Loucy (cell line): ENCODE data around the gene ZCCHC24.

Experiments
- H2AFZ ChIP-seq: fragments of 200-600 bp; sonication (generic); 2 replicates; pipeline ENCODE4 v1.6.0; 2016; ENCODE audit warnings: antibody characterized with exemption, mild to moderate bottlenecking, low read length, moderate library complexity
- H3F3A ChIP-seq: fragments of 200-600 bp; 2 replicates; pipeline ENCODE4 v1.6.0; 2016; ENCODE audit warnings: antibody characterized with exemption, low read depth, mild to moderate bottlenecking
- H3K27me3 ChIP-seq: fragments of 200-600 bp; sonication (generic); 2 replicates; pipeline ENCODE4 v1.6.1; 2014; ENCODE audit warnings: low read length, mild to moderate bottlenecking; ENCODE audit not compliant: insufficient read depth, poor library complexity, severe bottlenecking
- H3K36me3 ChIP-seq: fragments of 200-600 bp; sonication (generic); 2 replicates; pipeline ENCODE4 v1.6.1; 2016; ENCODE audit warnings: low read length; ENCODE audit not compliant: insufficient read depth
- H3K4me1 ChIP-seq: fragments of 200-600 bp; sonication (generic); 2 replicates; pipeline ENCODE4 v1.5.1; 2014; ENCODE audit warnings: low read length, mild to moderate bottlenecking; ENCODE audit not compliant: insufficient read depth, poor library complexity, severe bottlenecking
- H3K4me2 ChIP-seq: fragments of 200-600 bp; sonication (generic); 2 replicates; pipeline ENCODE4 v1.6.0; 2014; ENCODE audit warnings: antibody characterized with exemption, low read length, low read depth, mild to moderate bottlenecking; ENCODE audit not compliant: poor library complexity, severe bottlenecking
- H3K4me3 ChIP-seq: fragments of 200-600 bp; sonication (generic); 2 replicates; pipeline ENCODE4 v1.5.1; 2014; ENCODE audit warnings: low read length, mild to moderate bottlenecking, mixed read lengths; ENCODE audit not compliant: poor library complexity, severe bottlenecking
- H3K79me2 ChIP-seq: fragments of 200-600 bp; sonication (generic); 2 replicates; pipeline ENCODE4 v1.6.1; 2014; ENCODE audit warnings: low read length; ENCODE audit not compliant: insufficient read depth
- H3K9ac ChIP-seq: fragments of 200-600 bp; sonication (generic); 2 replicates; pipeline ENCODE4 v1.6.0; 2014; ENCODE audit warnings: mild to moderate bottlenecking, low read depth, low read length, moderate library complexity; ENCODE audit not compliant: poor library complexity, severe bottlenecking
- H3K9me2 ChIP-seq: fragments of 200-600 bp; sonication (generic); replicated peaks from 2 replicates; pipeline ENCODE4 v1.6.1; 2016; ENCODE audit warnings: low read depth, low read length, mixed read lengths
- H3K9me3 ChIP-seq: fragments of 200-600 bp; sonication (generic); 2 replicates; pipeline ENCODE4 v1.6.1; 2014; ENCODE audit warnings: mild to moderate bottlenecking, antibody characterized with exemption, low read length, low read depth; ENCODE audit not compliant: insufficient read depth
- H4K20me1 ChIP-seq: fragments of 200-600 bp; sonication (generic); 2 replicates; pipeline ENCODE4 v1.6.0; 2014; ENCODE audit warnings: antibody characterized with exemption, low read length, mild to moderate bottlenecking; ENCODE audit not compliant: insufficient read depth, poor library complexity, severe bottlenecking
- EZH2phosphoT487 ChIP-seq: fragments of 200-600 bp; IDR thresholded peaks from 2 replicates; pipeline ENCODE4 v1.6.1; 2018; ENCODE audit warnings: antibody characterized with exemption, mild to moderate bottlenecking, moderate library complexity, borderline replicate concordance
- TF ChIP-seq, protein P1 (sequence below): fragments of 200-600 bp; sonication (generic); conservative IDR thresholded peaks from 2 replicates; pipeline ENCODE4 v1.5.1; 2014; ENCODE audit warnings: mild to moderate bottlenecking, antibody characterized with exemption, low read length

ZCCHC24 gene

DNA sequence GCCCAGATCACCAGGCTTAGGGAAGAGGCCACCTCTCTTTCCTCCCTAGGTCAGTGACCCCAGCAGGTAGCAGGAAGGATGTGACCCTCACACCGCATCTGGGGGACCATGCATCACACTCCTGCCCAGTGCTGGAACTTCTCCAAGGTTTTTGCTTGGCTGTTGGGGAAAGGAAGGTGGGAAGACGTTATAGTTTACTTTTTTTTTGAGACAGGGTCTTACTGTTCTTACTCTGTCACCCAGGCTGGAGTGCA is 8.6 kb downstream of the ZCCHC24 start:
- H3K9me2 ChIP-seq: no peaks in the 10 kb centered on the region
- H4K20me1 ChIP-seq: no peaks in the 10 kb centered on the region
- no peak overlapping the region for H2AFZ ChIP-seq
- H3F3A ChIP-seq: no peaks in the 10 kb centered on the region
- H3K4me1 ChIP-seq: peaks cover 21% of the 10 kb centered on the region
- TF ChIP-seq, protein P1, sequence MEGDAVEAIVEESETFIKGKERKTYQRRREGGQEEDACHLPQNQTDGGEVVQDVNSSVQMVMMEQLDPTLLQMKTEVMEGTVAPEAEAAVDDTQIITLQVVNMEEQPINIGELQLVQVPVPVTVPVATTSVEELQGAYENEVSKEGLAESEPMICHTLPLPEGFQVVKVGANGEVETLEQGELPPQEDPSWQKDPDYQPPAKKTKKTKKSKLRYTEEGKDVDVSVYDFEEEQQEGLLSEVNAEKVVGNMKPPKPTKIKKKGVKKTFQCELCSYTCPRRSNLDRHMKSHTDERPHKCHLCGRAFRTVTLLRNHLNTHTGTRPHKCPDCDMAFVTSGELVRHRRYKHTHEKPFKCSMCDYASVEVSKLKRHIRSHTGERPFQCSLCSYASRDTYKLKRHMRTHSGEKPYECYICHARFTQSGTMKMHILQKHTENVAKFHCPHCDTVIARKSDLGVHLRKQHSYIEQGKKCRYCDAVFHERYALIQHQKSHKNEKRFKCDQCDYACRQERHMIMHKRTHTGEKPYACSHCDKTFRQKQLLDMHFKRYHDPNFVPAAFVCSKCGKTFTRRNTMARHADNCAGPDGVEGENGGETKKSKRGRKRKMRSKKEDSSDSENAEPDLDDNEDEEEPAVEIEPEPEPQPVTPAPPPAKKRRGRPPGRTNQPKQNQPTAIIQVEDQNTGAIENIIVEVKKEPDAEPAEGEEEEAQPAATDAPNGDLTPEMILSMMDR: no peak
- TF ChIP-seq EZH2phosphoT487: no peak
- no peaks in the 10 kb centered on the region; the same call in 1 of the 2 replicates for H3K36me3 ChIP-seq
- H3K9me3 ChIP-seq: no peaks in the 10 kb centered on the region
- no peak overlapping the region for H3K4me3 ChIP-seq
- H3K9ac ChIP-seq: no peak overlapping the region
- H3K4me2 ChIP-seq: no peak overlapping the region
- no peaks in the 10 kb centered on the region for H3K27me3 ChIP-seq
- no peaks in the 10 kb centered on the region for H3K79me2 ChIP-seq

DNA sequence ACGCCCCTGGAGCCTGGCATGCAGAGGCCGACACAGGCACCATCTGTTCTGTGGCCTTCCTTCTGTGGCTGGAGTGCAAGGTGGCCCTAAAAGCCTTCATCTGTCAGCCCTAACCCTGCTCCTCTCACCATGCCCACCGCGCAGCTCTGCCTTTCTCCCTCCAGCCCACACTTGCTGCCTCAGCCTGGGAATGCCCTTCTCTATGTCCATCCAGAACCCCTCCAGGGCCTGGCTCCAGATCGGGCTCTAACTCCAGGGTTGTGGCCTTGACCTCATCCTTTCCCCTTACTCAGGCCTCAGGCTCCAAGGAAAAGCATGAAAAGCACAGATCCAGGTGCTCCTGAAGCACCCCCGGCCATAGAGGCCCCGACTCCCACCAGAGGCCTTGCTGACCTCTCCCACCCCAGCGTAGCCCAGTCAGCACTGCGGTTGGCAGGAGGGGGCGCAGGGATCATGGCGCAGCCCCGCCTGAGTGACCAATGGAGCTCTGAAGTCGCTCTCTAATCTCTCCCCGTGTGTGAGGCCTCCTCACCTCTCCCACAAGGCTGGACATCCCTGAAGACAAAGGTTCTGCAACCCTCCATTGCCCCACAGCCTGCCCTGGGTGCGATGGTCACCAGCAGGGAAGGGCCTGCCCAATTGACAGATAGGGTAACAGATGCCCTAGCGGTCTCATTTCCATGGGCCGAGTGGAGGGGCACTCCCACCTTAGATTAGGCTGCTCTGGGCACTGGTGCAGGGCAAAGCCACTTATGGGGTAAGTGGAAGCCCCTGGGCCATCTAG is 9.2 kb downstream of the ZCCHC24 start:
- Histone ChIP-seq H2AFZ (no peak overlapping the region), H3K4me1 (peaks cover 17% of the 10 kb centered on the region), H3K9ac (no peak overlapping the region), H3K4me2 (no peak overlapping the region), H3K9me2 (no peaks in the 10 kb centered on the region), H3K36me3 (no peaks in the 10 kb centered on the region; the same call in 1 of the 2 replicates), H4K20me1 (no peaks in the 10 kb centered on the region), H3F3A (no peaks in the 10 kb centered on the region), H3K9me3 (no peaks in the 10 kb centered on the region), H3K27me3 (no peaks in the 10 kb centered on the region), H3K79me2 (no peaks in the 10 kb centered on the region), H3K4me3 (no peak overlapping the region)
- no peak for TF ChIP-seq EZH2phosphoT487
- TF ChIP-seq, protein P1: no peak

DNA sequence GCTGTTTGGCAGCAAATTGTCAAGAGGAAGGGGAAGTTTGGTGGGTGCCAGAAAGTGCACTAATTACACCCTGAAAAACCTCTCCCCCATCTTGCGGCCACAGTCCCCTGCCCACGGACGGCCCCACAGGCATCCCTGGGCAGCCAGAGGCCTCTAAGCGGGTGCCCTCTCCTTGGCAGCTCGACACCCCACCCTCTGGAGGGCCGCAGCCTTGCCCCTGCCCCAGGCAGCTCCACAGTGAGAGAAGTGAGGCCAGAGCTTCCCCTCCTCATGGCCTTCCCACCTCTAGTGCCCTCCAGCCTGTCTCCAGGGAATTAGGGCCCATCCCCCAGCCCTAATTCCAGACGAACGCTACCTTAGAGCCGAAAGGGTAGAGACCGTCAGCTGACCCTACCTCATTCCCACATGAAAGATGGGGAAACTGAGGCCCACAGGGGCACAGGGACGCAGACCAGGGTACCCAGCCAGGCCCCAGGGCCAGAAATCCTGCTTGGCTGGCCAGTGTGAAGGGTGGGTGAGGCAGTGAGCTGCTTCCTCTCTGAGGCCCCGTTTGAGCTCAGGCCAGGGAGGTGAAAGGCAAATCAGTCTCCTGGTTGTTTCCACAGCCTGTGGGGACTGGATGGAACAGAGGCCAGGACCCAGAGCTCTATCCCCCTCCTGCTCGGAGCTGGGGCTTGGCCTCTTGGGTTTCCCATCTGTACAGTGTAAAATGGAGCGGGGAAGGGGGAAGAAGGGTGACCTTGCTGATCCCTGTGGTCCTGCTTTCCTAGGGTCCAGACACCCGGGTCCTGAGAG is 10.0 kb downstream of the ZCCHC24 start:
- Histone ChIP-seq H3K27me3 (no peaks in the 10 kb centered on the region), H3K79me2 (no peaks in the 10 kb centered on the region), H2AFZ (no peak overlapping the region), H3K9me2 (no peaks in the 10 kb centered on the region), H3K4me3 (no peak overlapping the region), H3K9me3 (no peaks in the 10 kb centered on the region), H4K20me1 (no peaks in the 10 kb centered on the region), H3K4me2 (no peak overlapping the region), H3K36me3 (no peaks in the 10 kb centered on the region; the same call in 1 of the 2 replicates), H3F3A (no peaks in the 10 kb centered on the region), H3K4me1 (peaks cover 14% of the 10 kb centered on the region), H3K9ac (no peak overlapping the region)
- TF ChIP-seq, protein P1: no peak
- no peak for TF ChIP-seq EZH2phosphoT487
